Mammary epithelial cell (primary cell): ENCODE results near the gene ATXN7L3B.

Experiments used
- CTCF ChIP-seq, 2 donors: IDR thresholded peaks in 1 of 2; conservative IDR thresholded peaks in 1 of 2; 2 replicates each; pipeline ENCODE4 v1.5.1; 2011 to 2012; ENCODE audit warnings: inconsistent platforms in 2 of 2, low read length in 2 of 2, mild to moderate bottlenecking in 2 of 2, control low read depth in 1 of 2, low read depth in 1 of 2; ENCODE audit not compliant: insufficient read depth in 1 of 2; ENCODE audit errors: extremely low read depth in 1 of 2
- EZH2 ChIP-seq: IDR thresholded peaks from 2 replicates; pipeline ENCODE4 v1.6.1; 2012; ENCODE audit warnings: low read length, inconsistent platforms, borderline replicate concordance

- no peak for TF ChIP-seq CTCF (conservative IDR thresholded peaks at IDR 0.05 in 1 of 2, IDR thresholded peaks at IDR 0.05 in 1 of 2; ENCODE audit: extremely low read depth in 1 of 2, insufficient read depth in 1 of 2, low read depth in 1 of 2, low read length in 2 of 2)
- no peak for TF ChIP-seq EZH2
Observed at GRCh38 chr12:74527491-74527890, 10.1 kb upstream of the ATXN7L3B start.
